ENCODE data around the gene MFSD8. TPM values are rescaled to one million over a fixed set of nuclear protein-coding genes. Genes with fewer than 3 reads are reported as not detected.
"Not testable (repeated sequence)": the region's sequence is repeated elsewhere in the genome, so short reads cannot be mapped to it uniquely, and the experiment has no call there.

MFSD8 gene
- total and polyA plus RNA-seq, 10 donors, result 13.9 to 42.5 (median 34.0) TPM

- H3K27ac ChIP-seq, result no peak overlapping the region
- intact Hi-C loops (cut with DNase I; ENCODE audit: low total_unique reads), result no loop called here
- no peak for DNase-seq
- no peak overlapping the region for H3K4me3 ChIP-seq
- no peaks in the 10 kb centered on the region for H3K27me3 ChIP-seq (replicated peaks in 1 of 7)
- WGBS, 5 donors, result 92 to 99% (median 97%) methylated on average over 2 of the region's 2 CpGs
- no peaks in the 10 kb centered on the region for H3K9me3 ChIP-seq
- no peak for TF ChIP-seq POLR2AphosphoS5 (IDR thresholded peaks at IDR 0.05)
- no peak for TF ChIP-seq CTCF (IDR thresholded peaks at IDR 0.05 in 8 of 11, conservative IDR thresholded peaks at IDR 0.05 in 3 of 11)
- H3K36me3 ChIP-seq, result peaks cover 0 to 44% (median 11%) of the 10 kb centered on the region in 6 donors
- peaks cover 0 to 20% (median 1%) of the 10 kb centered on the region in 6 donors for H3K4me1 ChIP-seq
These were observed 7.9 kb downstream of the MFSD8 start for GRCh38 chr4:127957105-127957504.

- DNase-seq, result no peak
- no peak overlapping the region for H3K27ac ChIP-seq
- TF ChIP-seq POLR2A (IDR thresholded peaks at IDR 0.05), result no peak
- WGBS, 5 donors, result 95 to 100% (median 98%) methylated on average over 1 of the region's 1 CpG
- H3K4me3 ChIP-seq, result no peak overlapping the region
- no peaks in the 10 kb centered on the region for H3K4me1 ChIP-seq
- no peaks in the 10 kb centered on the region for H3K9me3 ChIP-seq
- H3K27me3 ChIP-seq (replicated peaks in 1 of 7), result no peaks in the 10 kb centered on the region
- intact Hi-C loops (cut with DNase I; ENCODE audit: low total_unique reads), result no loop called here
- peaks cover 0 to 53% (median 13%) of the 10 kb centered on the region in 6 donors for H3K36me3 ChIP-seq
These were observed 28.0 kb downstream of the MFSD8 start for GRCh38 chr4:127936974-127937373.

- DNase-seq; H3K9me3 ChIP-seq; H3K4me3 ChIP-seq; H3K4me1 ChIP-seq; H3K27ac ChIP-seq; H3K27me3 ChIP-seq (replicated peaks in 1 of 7); intact Hi-C loops (cut with DNase I; ENCODE audit: low total_unique reads): not testable (repeated sequence)
- peaks cover 0 to 60% (median 20%) of the 10 kb centered on the region in 6 donors for H3K36me3 ChIP-seq
- 89 to 92% (median 91%) methylated on average over 6 of the region's 6 CpGs for WGBS, 5 donors
These were observed 33.1 kb downstream of the MFSD8 start for GRCh38 chr4:127931836-127932235.

- Histone ChIP-seq H3K4me3 (no peak overlapping the region), H3K36me3 (peaks cover 0 to 70% (median 30%) of the 10 kb centered on the region in 6 donors), H3K27me3 (replicated peaks in 1 of 7) (no peaks in the 10 kb centered on the region), H3K27ac (no peak overlapping the region), H3K4me1 (no peaks in the 10 kb centered on the region), H3K9me3 (peaks cover 0 to 9% (median 2%) of the 10 kb centered on the region in 8 donors)
- 86 to 100% (median 95%) methylated on average over 1 of the region's 1 CpG for WGBS, 5 donors
- TF ChIP-seq POLR2AphosphoS5 (IDR thresholded peaks at IDR 0.05) (no peak), CTCF (IDR thresholded peaks at IDR 0.05 in 8 of 11, conservative IDR thresholded peaks at IDR 0.05 in 3 of 11) (no peak), POLR2A (IDR thresholded peaks at IDR 0.05) (no peak)
- no peak for DNase-seq
- intact Hi-C loops (cut with DNase I; ENCODE audit: low total_unique reads), result no loop called here
These were observed 34.8 kb downstream of the MFSD8 start for GRCh38 chr4:127930175-127930574.

GRCh38 chr4:127925720-127926119 is 39.3 kb downstream of the MFSD8 start:
- H3K36me3 ChIP-seq, result peaks cover 0 to 95% (median 34%) of the 10 kb centered on the region in 6 donors
- intact Hi-C loops (cut with DNase I; ENCODE audit: low total_unique reads); H3K4me3 ChIP-seq; H3K4me1 ChIP-seq; H3K27ac ChIP-seq; DNase-seq; H3K27me3 ChIP-seq (replicated peaks in 1 of 7); H3K9me3 ChIP-seq: not testable (repeated sequence)
- 94 to 100% (median 97%) methylated on average over 2 of the region's 2 CpGs for WGBS, 5 donors

- DNase-seq, result no peak
- 96 to 100% (median 98%) methylated on average over 2 of the region's 2 CpGs for WGBS, 5 donors
- Histone ChIP-seq H3K4me1 (no peaks in the 10 kb centered on the region), H3K27me3 (replicated peaks in 1 of 7) (no peaks in the 10 kb centered on the region), H3K4me3 (no peak overlapping the region), H3K36me3 (peaks cover 0 to 95% (median 42%) of the 10 kb centered on the region in 6 donors), H3K27ac (no peak overlapping the region), H3K9me3 (peaks cover 0 to 9% (median 2%) of the 10 kb centered on the region in 8 donors)
- intact Hi-C loops (cut with DNase I; ENCODE audit: low total_unique reads), result no loop called here
- TF ChIP-seq POLR2A (IDR thresholded peaks at IDR 0.05) (no peak), POLR2AphosphoS5 (IDR thresholded peaks at IDR 0.05) (no peak), CTCF (IDR thresholded peaks at IDR 0.05 in 8 of 11, conservative IDR thresholded peaks at IDR 0.05 in 3 of 11) (no peak)
These were observed 42.7 kb downstream of the MFSD8 start for GRCh38 chr4:127922226-127922625.
